Type B pancreatic cell (in vitro differentiated cells): Measurements from ENCODE around the gene CDK5. TPM values are rescaled to one million over a fixed set of nuclear protein-coding genes. Genes with fewer than 3 reads are reported as not detected.
"Not testable (repeated sequence)": the region's sequence is repeated elsewhere in the genome, so short reads cannot be mapped to it uniquely, and the experiment has no call there.

ENCODE experiments used
- DNase-seq: peaks from one replicate; pipeline ENCODE4 v3.0.0; 2021; ENCODE audit warnings: mixed read lengths; ENCODE audit not compliant: unreplicated experiment; ENCODE audit errors: extremely low spot score
- H3K27ac Mint-ChIP-seq: 2 replicates; pipeline ENCODE4 v1.8.0; 2021; ENCODE audit warnings: mild to moderate bottlenecking, mixed read lengths
- H3K27me3 Mint-ChIP-seq: 2 replicates; pipeline ENCODE4 v1.8.0; 2021; ENCODE audit warnings: mixed read lengths
- H3K36me3 Mint-ChIP-seq: 2 replicates; pipeline ENCODE4 v1.8.0; 2021; ENCODE audit warnings: mixed read lengths
- H3K4me1 Mint-ChIP-seq: one replicate; pipeline ENCODE4 v1.8.0; 2021; ENCODE audit warnings: mixed read lengths; ENCODE audit not compliant: unreplicated experiment
- H3K4me3 Mint-ChIP-seq: 2 replicates; pipeline ENCODE4 v1.8.0; 2021; ENCODE audit warnings: mild to moderate bottlenecking, mixed read lengths
- H3K9me3 Mint-ChIP-seq: 2 replicates; pipeline ENCODE4 v1.8.0; 2021; ENCODE audit warnings: mixed read lengths
- total RNA-seq: library from RNA; stranded (reverse); gene quantifications from 2 replicates; pipeline ENCODE4 v1.2.1, GENCODE V29; 2021; ENCODE audit warnings: low replicate concordance
- TF ChIP-seq, protein P1 (sequence below): fragments of 200-600 bp; sonication (generic); conservative IDR thresholded peaks from 2 replicates; pipeline ENCODE4 v1.5.0; 2021; ENCODE audit warnings: antibody characterized with exemption, mild to moderate bottlenecking

CDK5 gene
- total RNA-seq, 1 donor from 2014 or later, result 20.5 TPM

DNA sequence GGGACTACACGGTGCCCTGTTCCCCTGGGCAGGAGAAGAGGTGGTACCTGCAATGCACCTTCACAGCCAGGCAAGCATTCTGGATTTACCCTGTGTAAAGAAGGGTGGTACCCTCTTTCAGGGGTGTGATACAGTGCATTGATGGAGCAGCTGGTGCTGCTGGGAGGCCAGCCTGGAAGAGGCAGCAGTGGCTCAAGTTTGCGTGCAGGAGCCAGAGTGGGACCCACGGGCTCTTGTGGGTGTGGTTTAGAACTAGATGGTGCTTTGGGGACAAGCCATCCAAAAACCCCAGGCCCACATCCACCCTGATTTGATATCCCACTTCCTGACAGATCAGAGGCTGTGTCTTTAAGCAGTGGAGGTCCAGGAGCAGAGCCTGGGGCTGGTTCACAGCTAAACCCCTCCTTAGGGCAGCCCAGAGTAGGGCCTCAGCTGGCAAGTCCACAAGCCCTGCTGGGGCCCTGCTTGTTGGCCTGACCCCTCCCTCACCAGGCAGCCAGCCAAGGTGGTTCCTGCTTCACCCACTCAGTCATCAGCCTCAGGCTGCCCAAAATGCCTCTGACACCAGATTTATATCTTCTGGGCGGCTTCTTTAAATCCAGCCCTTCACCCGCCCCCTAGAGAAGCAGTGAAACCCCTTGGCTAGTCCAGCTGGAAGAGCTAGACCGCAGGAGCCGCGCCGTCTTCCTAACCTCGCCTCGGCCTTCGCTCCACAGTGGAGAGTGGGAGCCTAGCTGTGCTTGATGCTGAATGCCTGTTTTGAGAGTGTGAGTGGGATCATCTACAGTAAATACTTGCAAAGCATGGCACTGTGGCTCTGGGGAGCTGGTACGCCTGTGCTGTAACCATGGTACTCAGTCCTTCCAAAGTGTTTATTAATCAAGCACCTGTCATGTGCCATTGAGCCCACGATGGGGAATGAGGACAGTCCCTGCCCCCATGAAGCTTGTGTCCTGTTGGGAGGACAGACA lies 10.8 kb downstream of the CDK5 start:
- H3K27me3 Mint-ChIP-seq, result peaks cover 14% of the 10 kb centered on the region
- no peaks in the 10 kb centered on the region for H3K36me3 Mint-ChIP-seq
- no peak overlapping the region for H3K4me3 Mint-ChIP-seq
- TF ChIP-seq, protein P1, sequence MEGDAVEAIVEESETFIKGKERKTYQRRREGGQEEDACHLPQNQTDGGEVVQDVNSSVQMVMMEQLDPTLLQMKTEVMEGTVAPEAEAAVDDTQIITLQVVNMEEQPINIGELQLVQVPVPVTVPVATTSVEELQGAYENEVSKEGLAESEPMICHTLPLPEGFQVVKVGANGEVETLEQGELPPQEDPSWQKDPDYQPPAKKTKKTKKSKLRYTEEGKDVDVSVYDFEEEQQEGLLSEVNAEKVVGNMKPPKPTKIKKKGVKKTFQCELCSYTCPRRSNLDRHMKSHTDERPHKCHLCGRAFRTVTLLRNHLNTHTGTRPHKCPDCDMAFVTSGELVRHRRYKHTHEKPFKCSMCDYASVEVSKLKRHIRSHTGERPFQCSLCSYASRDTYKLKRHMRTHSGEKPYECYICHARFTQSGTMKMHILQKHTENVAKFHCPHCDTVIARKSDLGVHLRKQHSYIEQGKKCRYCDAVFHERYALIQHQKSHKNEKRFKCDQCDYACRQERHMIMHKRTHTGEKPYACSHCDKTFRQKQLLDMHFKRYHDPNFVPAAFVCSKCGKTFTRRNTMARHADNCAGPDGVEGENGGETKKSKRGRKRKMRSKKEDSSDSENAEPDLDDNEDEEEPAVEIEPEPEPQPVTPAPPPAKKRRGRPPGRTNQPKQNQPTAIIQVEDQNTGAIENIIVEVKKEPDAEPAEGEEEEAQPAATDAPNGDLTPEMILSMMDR, result no peak
- no peak overlapping the region for H3K27ac Mint-ChIP-seq
- no peaks in the 10 kb centered on the region for H3K9me3 Mint-ChIP-seq
- peaks cover 5% of the 10 kb centered on the region for H3K4me1 Mint-ChIP-seq
- no peak for DNase-seq

- Mint-ChIP-seq H3K4me3 (no peak overlapping the region), H3K36me3 (no peaks in the 10 kb centered on the region), H3K9me3 (no peaks in the 10 kb centered on the region), H3K27me3 (peaks cover 14% of the 10 kb centered on the region), H3K27ac (no peak overlapping the region), H3K4me1 (peaks cover 5% of the 10 kb centered on the region)
- DNase-seq, result no peak
- TF ChIP-seq, protein P1, result no peak
These were observed 11.7 kb downstream of the CDK5 start for GRCh38 chr7:151045967-151046366.

GRCh38 chr7:151045262-151045661 lies 12.4 kb downstream of the CDK5 start:
- Mint-ChIP-seq H3K4me1 (peaks cover 5% of the 10 kb centered on the region), H3K9me3 (no peaks in the 10 kb centered on the region), H3K27me3 (peaks cover 9% of the 10 kb centered on the region), H3K27ac (no peak overlapping the region), H3K36me3 (no peaks in the 10 kb centered on the region), H3K4me3 (no peak overlapping the region)
- TF ChIP-seq, protein P1, result no peak
- DNase-seq, result no peak

DNA sequence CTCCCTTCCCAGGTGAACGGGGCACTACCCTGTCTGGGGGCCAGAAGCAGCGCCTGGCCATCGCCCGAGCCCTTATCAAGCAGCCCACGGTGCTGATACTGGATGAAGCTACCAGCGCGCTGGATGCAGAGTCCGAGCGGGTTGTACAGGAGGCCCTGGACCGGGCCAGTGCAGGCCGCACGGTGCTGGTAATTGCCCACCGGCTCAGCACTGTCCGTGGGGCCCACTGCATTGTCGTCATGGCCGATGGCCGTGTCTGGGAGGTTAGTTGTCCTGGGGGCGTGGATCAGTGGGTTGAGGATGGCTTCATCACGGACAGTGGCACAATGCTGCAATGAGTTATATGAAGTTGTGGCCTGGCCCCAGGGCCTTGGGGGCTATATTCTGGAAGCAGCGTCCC lies 13.7 kb downstream of the CDK5 start:
- no peak for DNase-seq
- no peaks in the 10 kb centered on the region for H3K9me3 Mint-ChIP-seq
- no peak overlapping the region for H3K27ac Mint-ChIP-seq
- H3K4me3 Mint-ChIP-seq, result no peak overlapping the region
- H3K27me3 Mint-ChIP-seq, result peaks cover 3% of the 10 kb centered on the region
- H3K4me1 Mint-ChIP-seq, result peaks cover 16% of the 10 kb centered on the region
- H3K36me3 Mint-ChIP-seq, result no peaks in the 10 kb centered on the region
- TF ChIP-seq, protein P1, result no peak

DNA sequence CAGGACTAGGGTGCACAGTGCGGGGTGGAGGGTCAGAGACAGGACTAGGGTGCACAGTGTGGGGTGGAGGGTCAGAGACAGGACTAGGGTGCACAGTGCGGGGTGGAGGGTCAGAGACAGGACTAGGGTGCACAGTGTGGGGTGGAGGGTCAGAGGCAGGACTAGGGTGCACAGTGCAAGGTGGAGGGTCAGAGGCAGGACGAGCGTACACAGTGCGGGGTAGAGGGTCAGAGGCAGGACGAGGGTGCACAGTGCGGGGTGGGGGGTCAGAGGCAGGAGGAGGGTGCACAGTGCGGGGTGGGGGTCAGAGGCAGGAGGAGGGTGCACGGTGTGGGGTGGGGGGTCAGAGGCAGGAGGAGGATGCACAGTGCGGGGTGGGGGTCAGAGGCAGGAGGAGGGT lies 14.2 kb downstream of the CDK5 start:
- H3K27ac Mint-ChIP-seq, H3K4me3 Mint-ChIP-seq: not testable (repeated sequence)

DNA sequence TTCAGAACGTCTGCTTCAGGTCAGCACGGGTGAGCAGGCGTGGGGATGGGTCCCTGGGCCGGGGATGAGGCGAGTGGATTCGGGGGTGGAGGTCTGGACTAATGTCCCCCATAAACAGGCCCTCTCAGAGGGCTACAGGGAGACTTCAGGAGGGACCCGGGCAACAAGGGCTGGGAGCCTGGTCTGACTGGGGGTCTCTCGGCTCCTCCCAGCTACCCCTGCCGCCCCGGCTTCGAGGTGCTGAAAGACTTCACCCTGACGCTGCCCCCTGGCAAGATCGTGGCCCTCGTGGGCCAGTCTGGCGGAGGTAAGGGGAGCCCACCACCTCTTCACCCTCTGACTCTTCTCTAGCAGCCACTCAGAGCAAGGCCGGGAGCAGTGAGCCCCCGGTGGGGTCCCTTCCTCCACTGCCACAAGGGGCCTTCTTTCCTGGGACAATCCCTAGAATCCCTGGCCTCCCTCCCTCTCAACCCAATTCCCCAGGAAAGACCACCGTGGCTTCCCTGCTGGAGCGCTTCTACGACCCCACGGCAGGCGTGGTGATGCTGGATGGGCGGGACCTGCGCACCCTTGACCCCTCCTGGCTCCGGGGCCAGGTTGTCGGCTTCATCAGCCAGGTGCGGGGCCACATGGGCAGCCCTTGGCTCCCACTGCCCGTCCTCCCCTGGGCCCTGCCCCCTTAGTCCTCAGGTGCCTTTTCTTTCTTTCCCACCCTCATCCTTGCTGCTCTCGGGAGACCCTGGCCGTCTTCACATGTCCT lies 16.9 kb downstream of the CDK5 start:
- TF ChIP-seq, protein P1, result no peak
- H3K27ac Mint-ChIP-seq, result no peak overlapping the region
- no peaks in the 10 kb centered on the region for H3K36me3 Mint-ChIP-seq
- H3K4me1 Mint-ChIP-seq, result peaks cover 15% of the 10 kb centered on the region
- H3K9me3 Mint-ChIP-seq, result no peaks in the 10 kb centered on the region
- H3K27me3 Mint-ChIP-seq, result no peaks in the 10 kb centered on the region
- H3K4me3 Mint-ChIP-seq, result no peak overlapping the region
- DNase-seq, result no peak

More for the DNA sequence above, 14.2 kb downstream of the CDK5 start:
- H3K36me3 Mint-ChIP-seq, H3K27me3 Mint-ChIP-seq, DNase-seq, H3K9me3 Mint-ChIP-seq: not testable (repeated sequence)
- peaks cover 20% of the 10 kb centered on the region for H3K4me1 Mint-ChIP-seq
